Mucosa of rectum (tissue), 2 donors: ENCODE data around the gene TMEM129.

Source experiments
- H3K27ac ChIP-seq, 2 donors: one replicate each; pipeline ENCODE4 v1.7.0; 2013; ENCODE audit warnings: inconsistent platforms in 2 of 2, low read depth in 2 of 2, low read length in 2 of 2
- H3K27me3 ChIP-seq, 2 donors: one replicate each; pipeline ENCODE4 v1.7.0; 2013; ENCODE audit warnings: low read length in 2 of 2; ENCODE audit not compliant: control insufficient read depth in 2 of 2, insufficient read depth in 2 of 2
- H3K36me3 ChIP-seq, 2 donors: one replicate each; pipeline ENCODE4 v1.7.0; 2013; ENCODE audit warnings: low read length in 2 of 2; ENCODE audit not compliant: control insufficient read depth in 2 of 2, insufficient read depth in 2 of 2
- H3K4me1 ChIP-seq, 2 donors: one replicate each; pipeline ENCODE4 v1.7.0; 2013; ENCODE audit warnings: low read length in 2 of 2, mild to moderate bottlenecking in 1 of 2; ENCODE audit not compliant: control insufficient read depth in 2 of 2, insufficient read depth in 2 of 2
- H3K4me3 ChIP-seq, 2 donors: one replicate each; pipeline ENCODE4 v1.7.0; 2013; ENCODE audit warnings: low read length in 2 of 2
- H3K9ac ChIP-seq, 2 donors: one replicate each; pipeline ENCODE4 v1.7.0; 2013; ENCODE audit warnings: low read length in 2 of 2, low read depth in 1 of 2, mild to moderate bottlenecking in 1 of 2
- H3K9me3 ChIP-seq, 2 donors: one replicate each; pipeline ENCODE4 v1.7.0; 2013; ENCODE audit warnings: low read length in 2 of 2; ENCODE audit not compliant: control insufficient read depth in 2 of 2
- donor health status: healthy.
- donor health status: Normal muscosa, but diverticular disease.

Gene TMEM129

DNA sequence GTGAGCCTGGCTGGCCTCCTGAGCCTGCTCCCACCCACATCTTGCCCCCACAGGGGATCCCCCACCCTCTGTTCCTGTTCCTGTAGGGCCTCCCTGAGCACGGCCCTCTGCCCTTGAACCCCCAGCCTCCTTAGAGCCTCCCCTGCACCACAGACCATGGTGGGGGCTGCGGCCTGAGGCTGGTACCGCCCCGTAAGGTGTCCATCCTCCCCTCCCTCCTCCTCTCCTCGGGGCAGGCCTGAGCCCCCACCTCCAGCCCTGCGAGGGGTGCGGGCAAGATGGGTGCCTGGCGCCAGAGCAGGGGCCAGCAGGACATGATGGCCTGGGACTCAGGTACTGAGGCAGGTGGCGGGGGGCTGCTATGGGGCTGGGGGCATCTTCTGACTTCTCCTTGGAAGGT is 43.5 kb upstream of the TMEM129 start:
- no peak overlapping the region for H3K9ac ChIP-seq
- peaks cover 4 to 8% of the 10 kb centered on the region in 2 donors for H3K4me1 ChIP-seq
- no peaks in the 10 kb centered on the region for H3K9me3 ChIP-seq
- peaks cover 10 to 30% of the 10 kb centered on the region in 2 donors for H3K27me3 ChIP-seq
- H3K36me3 ChIP-seq = no peaks in the 10 kb centered on the region
- H3K4me3 ChIP-seq = no peak overlapping the region
- H3K27ac ChIP-seq = no peak overlapping the region

DNA sequence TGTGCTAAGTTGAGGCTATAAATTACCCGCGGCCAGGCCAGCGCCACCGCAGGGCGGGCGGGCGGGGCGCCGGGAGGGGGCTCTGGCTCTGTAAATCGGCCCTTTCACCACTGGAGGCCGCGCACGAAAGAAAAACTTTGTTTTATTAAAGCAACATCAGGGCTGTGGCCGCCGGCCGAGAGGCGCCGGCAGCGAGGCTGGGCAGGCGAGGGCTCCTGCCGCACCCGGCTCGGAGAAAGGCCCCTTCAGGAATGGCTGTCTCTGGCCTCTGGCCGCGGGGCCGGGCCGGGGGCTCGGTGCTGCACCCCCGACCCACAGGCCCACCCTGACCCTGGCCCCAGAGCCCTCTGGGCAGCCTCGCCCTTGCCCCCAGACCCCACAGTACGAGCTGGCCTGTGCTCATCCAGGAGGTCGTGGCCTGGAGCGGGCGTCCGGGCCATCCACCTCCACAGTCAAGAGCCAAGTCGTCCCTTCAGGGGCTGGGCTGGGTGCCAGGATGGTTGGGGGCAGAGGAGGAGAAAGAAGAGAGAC is 42.5 kb upstream of the TMEM129 start:
- Histone ChIP-seq H3K4me3 (peak overlapping the region in 1 of 2 donors; percentile 16), H3K27ac (no peak overlapping the region), H3K9me3 (no peaks in the 10 kb centered on the region), H3K4me1 (peaks cover 4 to 8% of the 10 kb centered on the region in 2 donors), H3K27me3 (peaks cover 10 to 23% of the 10 kb centered on the region in 2 donors), H3K36me3 (no peaks in the 10 kb centered on the region), H3K9ac (no peak overlapping the region)

DNA sequence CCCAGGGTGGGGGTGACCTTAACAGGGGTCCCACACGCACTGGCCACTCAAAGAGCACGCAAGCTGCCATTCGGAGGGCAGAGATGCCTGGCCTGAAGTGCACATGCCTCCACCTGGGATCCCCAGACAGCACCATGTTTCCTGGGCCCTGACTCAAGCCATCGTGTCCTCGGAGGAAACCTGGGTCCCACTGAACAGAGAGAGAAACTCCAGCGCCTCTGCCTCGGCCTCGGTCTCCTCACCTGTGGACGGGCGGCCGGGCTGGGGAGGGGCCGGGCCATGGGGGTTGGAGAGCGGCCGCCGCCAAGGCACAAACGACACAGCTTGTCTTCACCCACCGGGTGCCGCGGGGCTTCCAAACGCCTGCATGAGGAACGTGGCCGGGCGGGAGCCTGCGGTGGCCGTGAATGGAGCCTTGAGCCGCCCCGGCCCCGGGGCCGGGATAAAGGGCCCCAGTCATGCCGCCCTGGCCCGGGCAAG is 42.0 kb upstream of the TMEM129 start:
- Histone ChIP-seq H3K27ac (no peak overlapping the region), H3K9ac (no peak overlapping the region), H3K36me3 (no peaks in the 10 kb centered on the region), H3K4me3 (no peak overlapping the region), H3K4me1 (peaks cover 4 to 7% of the 10 kb centered on the region in 2 donors), H3K9me3 (no peaks in the 10 kb centered on the region), H3K27me3 (peaks cover 10 to 18% of the 10 kb centered on the region in 2 donors)

DNA sequence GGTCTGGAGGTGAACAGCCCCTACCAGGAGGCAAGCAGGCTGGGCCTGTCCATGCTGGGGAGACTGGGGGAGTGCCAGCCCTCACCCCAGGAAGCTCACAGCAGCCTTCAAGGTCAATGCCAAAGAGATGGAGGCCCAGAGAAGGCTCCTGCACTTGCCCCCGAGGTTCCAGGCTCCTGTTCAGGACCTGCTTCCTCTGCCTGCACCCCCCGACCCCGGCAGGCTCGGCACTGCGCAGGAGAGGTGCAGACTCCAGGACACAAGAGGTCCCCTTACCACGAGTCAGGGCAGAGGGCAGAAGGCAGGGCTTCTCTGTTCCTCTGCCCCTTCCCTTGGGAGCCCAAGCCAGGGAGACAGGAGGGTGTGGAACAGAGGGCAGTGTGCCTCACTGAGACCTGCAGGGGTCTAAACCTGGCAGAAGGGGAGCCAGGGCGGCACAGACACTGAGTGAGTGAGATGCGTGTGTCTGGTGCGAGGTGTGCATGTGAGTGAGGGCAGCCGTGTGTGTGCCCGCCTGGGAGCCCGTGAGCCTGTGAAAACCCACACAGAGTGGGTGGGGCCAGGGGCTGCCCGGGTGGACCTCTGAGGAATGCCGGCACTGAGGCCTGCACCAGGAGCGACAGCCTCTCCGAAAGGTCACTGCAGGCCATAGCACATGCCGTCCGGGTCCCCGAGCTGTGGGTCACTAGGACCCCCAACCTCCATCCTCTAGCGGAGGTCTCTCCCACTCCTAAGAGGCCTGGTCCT is 41.3 kb upstream of the TMEM129 start:
- Histone ChIP-seq H3K36me3 (no peaks in the 10 kb centered on the region), H3K4me3 (no peak overlapping the region), H3K9me3 (no peaks in the 10 kb centered on the region), H3K9ac (no peak overlapping the region), H3K27ac (no peak overlapping the region), H3K27me3 (peaks cover 10 to 15% of the 10 kb centered on the region in 2 donors), H3K4me1 (peaks cover 4% of the 10 kb centered on the region in 2 donors)

DNA sequence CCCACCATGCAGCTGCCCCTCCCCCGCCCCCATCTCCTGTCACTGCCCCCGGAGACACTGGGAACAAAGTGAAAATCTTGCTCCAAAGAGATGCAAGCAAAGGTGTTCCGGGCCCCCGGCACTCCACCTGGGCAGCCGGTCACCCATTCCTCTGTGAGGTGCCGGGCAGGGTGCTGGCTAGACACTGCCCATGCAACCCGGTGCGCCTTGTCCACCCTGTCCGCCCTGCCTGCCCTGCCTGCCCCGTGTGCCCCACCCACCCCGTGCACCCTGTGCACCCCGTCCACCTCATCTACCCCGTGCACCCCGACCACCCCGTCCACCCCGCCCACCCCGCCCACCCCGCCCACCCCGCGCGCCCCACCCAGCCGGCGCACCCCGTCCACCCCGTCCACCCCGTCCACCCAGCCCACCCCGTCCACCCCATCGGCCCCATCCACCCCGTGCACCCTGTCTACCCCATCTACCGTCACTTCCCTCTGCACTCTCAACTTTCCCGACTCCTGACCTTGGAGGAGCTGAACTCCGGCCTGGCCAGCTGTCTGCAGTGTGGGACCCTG is 40.1 kb upstream of the TMEM129 start:
- peaks cover 8 to 9% of the 10 kb centered on the region in 2 donors for H3K27me3 ChIP-seq
- H3K27ac ChIP-seq = no peak overlapping the region
- H3K4me3 ChIP-seq = no peak overlapping the region
- H3K36me3 ChIP-seq = no peaks in the 10 kb centered on the region
- H3K4me1 ChIP-seq = peaks cover 4% of the 10 kb centered on the region in 2 donors
- H3K9me3 ChIP-seq = no peaks in the 10 kb centered on the region
- H3K9ac ChIP-seq = no peak overlapping the region

DNA sequence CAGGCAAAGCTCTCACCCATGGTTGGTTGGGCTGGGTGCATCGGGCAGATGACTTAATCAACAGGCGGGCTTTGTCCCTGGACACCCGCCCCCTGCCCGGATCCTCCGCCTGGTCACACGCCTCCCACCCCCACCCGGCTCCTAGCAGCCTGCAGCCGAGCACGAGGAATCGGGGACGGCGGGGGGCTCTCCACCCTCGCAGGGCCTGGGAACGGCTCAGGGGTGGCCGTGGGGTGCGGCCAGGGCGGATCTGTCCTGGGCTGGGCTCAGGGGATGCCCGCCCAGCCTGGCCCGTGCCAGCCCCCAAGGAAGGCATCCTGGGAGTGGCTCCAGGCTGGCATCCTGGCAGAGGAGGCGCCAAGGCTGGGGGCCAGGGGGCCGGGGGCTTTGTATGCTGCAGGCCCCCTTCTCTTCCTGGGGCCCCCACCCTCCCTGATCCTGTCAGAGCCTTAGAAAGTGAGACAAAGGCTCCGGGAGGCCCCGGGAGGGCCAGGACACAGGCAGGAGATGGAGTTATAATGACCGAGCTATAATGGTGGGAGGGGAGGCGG is 39.5 kb upstream of the TMEM129 start:
- no peaks in the 10 kb centered on the region for H3K36me3 ChIP-seq
- peaks cover 5 to 8% of the 10 kb centered on the region in 2 donors for H3K27me3 ChIP-seq
- no peak overlapping the region for H3K9ac ChIP-seq
- no peak overlapping the region for H3K4me3 ChIP-seq
- no peaks in the 10 kb centered on the region for H3K9me3 ChIP-seq
- H3K4me1 ChIP-seq = peaks cover 4% of the 10 kb centered on the region in 2 donors
- H3K27ac ChIP-seq = no peak overlapping the region

DNA sequence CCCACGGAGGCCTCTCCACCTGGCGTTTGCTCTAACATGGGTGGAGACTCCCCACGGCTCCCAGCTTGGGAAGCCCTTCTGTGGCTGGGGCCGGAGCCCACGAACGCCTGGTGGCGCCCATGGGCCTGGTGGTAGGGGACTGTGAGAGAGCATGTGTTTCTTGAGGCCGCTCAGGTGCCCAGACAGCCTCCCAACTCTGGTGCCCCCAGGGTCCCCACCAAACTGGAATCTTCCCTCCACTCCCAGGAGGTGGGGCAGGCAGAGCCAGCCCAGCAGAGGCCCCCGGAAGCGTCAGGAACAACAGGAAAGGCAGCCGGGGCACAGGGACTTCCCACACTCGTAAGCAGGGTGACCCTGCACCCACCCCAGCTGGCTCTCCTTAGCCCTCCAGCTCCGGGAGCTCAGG is 38.7 kb upstream of the TMEM129 start:
- H3K36me3 ChIP-seq = no peaks in the 10 kb centered on the region
- peaks cover 4% of the 10 kb centered on the region in 2 donors for H3K4me1 ChIP-seq
- H3K27ac ChIP-seq = no peak overlapping the region
- H3K27me3 ChIP-seq = peaks cover 5 to 8% of the 10 kb centered on the region in 2 donors
- H3K9ac ChIP-seq = no peak overlapping the region
- H3K9me3 ChIP-seq = no peaks in the 10 kb centered on the region
- H3K4me3 ChIP-seq = no peak overlapping the region

DNA sequence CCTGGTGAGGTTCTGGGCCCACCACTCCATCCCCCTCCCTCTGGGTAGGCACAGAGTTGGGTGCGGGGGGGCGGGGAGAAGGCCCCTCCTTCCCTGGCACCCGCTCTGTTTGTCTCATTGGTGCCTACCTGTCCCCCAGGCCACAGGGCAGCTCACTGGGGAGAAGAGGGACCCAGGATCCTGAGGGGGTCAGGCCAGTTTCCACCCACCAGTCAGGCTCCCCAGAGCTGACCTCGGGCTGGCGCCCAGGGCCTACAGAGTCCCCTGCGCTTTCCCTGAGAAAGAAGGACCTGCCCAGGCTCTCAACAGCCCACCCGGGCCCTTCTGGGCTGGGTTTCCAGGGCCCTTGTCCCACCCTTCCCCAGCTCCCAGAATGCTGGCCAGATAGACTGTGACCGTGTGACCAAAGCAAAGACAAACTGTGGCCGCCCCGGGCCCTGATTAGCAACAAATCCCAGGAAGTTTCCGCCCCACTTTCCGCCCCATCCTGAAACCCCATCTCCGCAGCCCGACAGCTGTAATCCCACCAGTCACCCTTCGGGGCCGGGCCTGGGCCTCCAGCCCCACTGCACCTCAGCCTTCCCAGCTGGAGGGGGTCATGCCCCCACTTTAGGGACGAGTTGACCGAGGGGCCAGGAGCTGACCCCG is 38.2 kb upstream of the TMEM129 start:
- H3K9me3 ChIP-seq = no peaks in the 10 kb centered on the region
- no peak overlapping the region for H3K27ac ChIP-seq
- H3K36me3 ChIP-seq = no peaks in the 10 kb centered on the region
- H3K4me3 ChIP-seq = no peak overlapping the region
- H3K4me1 ChIP-seq = peaks cover 4% of the 10 kb centered on the region in 2 donors
- no peak overlapping the region for H3K9ac ChIP-seq
- H3K27me3 ChIP-seq = peaks cover 5 to 8% of the 10 kb centered on the region in 2 donors

DNA sequence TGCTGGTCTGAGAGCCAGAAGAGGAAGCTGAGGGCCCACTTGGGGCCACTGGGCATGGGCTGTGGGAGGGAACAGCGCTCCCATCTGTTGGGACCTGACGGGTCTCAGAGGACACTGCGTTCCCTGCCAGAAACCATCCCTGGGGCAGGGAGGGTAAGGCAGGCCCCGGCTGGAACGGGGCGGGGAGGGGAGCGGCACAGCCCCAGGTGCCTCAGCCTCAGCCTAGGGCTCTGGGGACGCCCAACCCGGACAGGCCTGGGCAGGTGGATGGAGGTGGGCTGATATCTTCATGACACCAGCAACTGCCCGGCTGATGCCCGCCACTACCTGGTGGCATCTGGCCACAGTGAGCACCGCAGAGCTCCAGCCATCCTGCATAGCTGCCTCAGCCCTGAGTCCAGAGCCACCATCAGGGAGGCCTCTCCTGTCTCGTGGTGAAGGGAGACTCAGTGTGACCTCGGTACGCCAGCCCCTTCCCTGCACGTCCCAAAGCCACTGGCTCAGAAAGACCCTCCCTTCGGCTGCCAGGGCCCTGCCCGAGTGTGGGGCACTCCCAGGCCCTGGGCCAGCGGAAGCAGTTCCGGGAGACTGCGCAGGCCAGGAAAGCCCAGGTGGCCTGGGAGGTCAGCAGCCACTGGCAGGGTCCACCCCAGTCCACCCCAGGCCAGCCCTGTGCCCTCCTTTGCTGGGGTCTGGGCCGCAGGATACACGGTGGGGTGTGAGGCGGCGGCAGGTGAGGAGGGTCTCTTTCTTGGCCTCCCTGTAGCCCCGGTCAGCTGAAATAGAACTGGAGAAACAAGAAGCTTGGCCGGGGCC is 37.4 kb upstream of the TMEM129 start:
- H3K9me3 ChIP-seq = no peaks in the 10 kb centered on the region
- H3K4me3 ChIP-seq = no peak overlapping the region
- H3K36me3 ChIP-seq = no peaks in the 10 kb centered on the region
- peaks cover 5% of the 10 kb centered on the region in 2 donors for H3K27me3 ChIP-seq
- H3K27ac ChIP-seq = no peak overlapping the region
- H3K9ac ChIP-seq = no peak overlapping the region
- no peaks in the 10 kb centered on the region for H3K4me1 ChIP-seq
